Naive thymus-derived CD4-positive, alpha-beta T cell (primary cell): ENCODE data around the gene BORCS6. TPM values are rescaled to one million over a fixed set of nuclear protein-coding genes. Genes with fewer than 3 reads are reported as not detected.

Source experiments
- ATAC-seq: fragments of 150-1000 bp; cut with Tn5 transposase; 2 replicates; pipeline ENCODE4 v1.10.0; 2021; ENCODE audit warnings: mild to moderate bottlenecking, moderate library complexity
- CTCF ChIA-PET: fragments of 350-600 bp; sonication (Branson Sonifier 250); formaldehyde crosslinking; loops from one replicate; lab custom pipeline; 2021; ENCODE audit warnings: antibody characterized with exemption; lab: Charles Lee
- POLR2A ChIA-PET: fragments of 350-600 bp; sonication (Branson Sonifier 250); formaldehyde crosslinking; loops from one replicate; lab custom pipeline; 2021; ENCODE audit warnings: antibody characterized with exemption, inconsistent platforms; lab: Charles Lee
- DNase-seq, 9 donors: peaks; one replicate each; pipeline versions ENCODE4 v3.0.0 to v3.0.0-alpha.2; 2020 to 2022; ENCODE audit warnings: mixed read lengths in 1 of 9
- H3K27ac ChIP-seq: one replicate; pipeline ENCODE4 v1.7.0; 2013; ENCODE audit warnings: mild to moderate bottlenecking, low read depth, low read length, moderate library complexity
- H3K27me3 ChIP-seq, 2 donors: one replicate each; pipeline ENCODE4 v1.7.0; 2013; ENCODE audit warnings: low read length in 2 of 2, mild to moderate bottlenecking in 2 of 2, moderate library complexity in 2 of 2; ENCODE audit not compliant: control insufficient read depth in 2 of 2, insufficient read depth in 2 of 2
- H3K36me3 ChIP-seq, 3 experiments: 1 replicate in 2 of 3; 2 replicates in 1 of 3; pipeline ENCODE4 v1.7.0; 2013; ENCODE audit warnings: low read length in 3 of 3, mild to moderate bottlenecking in 3 of 3, moderate library complexity in 1 of 3; ENCODE audit not compliant: insufficient read depth in 3 of 3, control insufficient read depth in 2 of 3
- H3K4me1 ChIP-seq, 2 donors: one replicate each; pipeline ENCODE4 v1.7.0; 2013; ENCODE audit warnings: low read length in 2 of 2, mild to moderate bottlenecking in 2 of 2, moderate library complexity in 1 of 2; ENCODE audit not compliant: control insufficient read depth in 2 of 2, insufficient read depth in 2 of 2
- H3K4me3 ChIP-seq: 2 replicates; pipeline ENCODE4 v1.7.0; 2013; ENCODE audit warnings: mild to moderate bottlenecking, low read length
- H3K9me3 ChIP-seq, 3 experiments: 1 replicate in 2 of 3; 2 replicates in 1 of 3; pipeline ENCODE4 v1.7.0; 2013; ENCODE audit warnings: low read length in 3 of 3; ENCODE audit not compliant: control insufficient read depth in 2 of 3
- H3K27ac Mint-ChIP-seq, 9 donors: one replicate each; pipeline ENCODE4 v1.8.0; 2020 to 2022; ENCODE audit warnings: mixed read lengths in 9 of 9, mild to moderate bottlenecking in 8 of 9, moderate library complexity in 5 of 9, inconsistent platforms in 2 of 9
- H3K27me3 Mint-ChIP-seq, 5 donors: one replicate each; pipeline ENCODE4 v1.8.0; 2021 to 2022; ENCODE audit warnings: mixed read lengths in 5 of 5, mild to moderate bottlenecking in 1 of 5
- H3K36me3 Mint-ChIP-seq, 5 donors: one replicate each; pipeline ENCODE4 v1.8.0; 2020 to 2022; ENCODE audit warnings: mixed read lengths in 5 of 5, mild to moderate bottlenecking in 3 of 5, inconsistent platforms in 1 of 5
- H3K4me1 Mint-ChIP-seq, 7 donors: one replicate each; pipeline ENCODE4 v1.8.0; 2020 to 2022; ENCODE audit warnings: mixed read lengths in 7 of 7, mild to moderate bottlenecking in 3 of 7, inconsistent platforms in 1 of 7
- H3K4me3 Mint-ChIP-seq, 10 donors: one replicate each; pipeline ENCODE4 v1.8.0; 2020 to 2022; ENCODE audit warnings: mild to moderate bottlenecking in 10 of 10, mixed read lengths in 10 of 10, moderate library complexity in 6 of 10, inconsistent platforms in 2 of 10
- H3K9me3 Mint-ChIP-seq, 11 donors: one replicate each; pipeline ENCODE4 v1.8.0; 2020 to 2022; ENCODE audit warnings: mixed read lengths in 11 of 11, mild to moderate bottlenecking in 4 of 11, inconsistent platforms in 1 of 11, moderate library complexity in 1 of 11
- intact Hi-C, 2 donors: fragments of 100-400 bp; cut with micrococcal nuclease; formaldehyde crosslinking; loops; one replicate each; pipeline ENCODE4 v1.15.1; 2023
- polyA plus RNA-seq, 2 donors: library from polyadenylated mRNA; unstranded; fragments of 300-500 nt; fragmentation: Illumina TruSeq; gene quantifications; one replicate each; pipeline ENCODE4 v1.2.3, GENCODE V29; 2021
- total RNA-seq, 6 experiments: library from RNA in 5 of 6; stranded (reverse) in 5 of 6; gene quantifications; 1 replicate in 5 of 6; 2 replicates in 1 of 6; pipeline ENCODE4 v1.2.3 and lab custom pipeline; 2021 to 2026

Gene BORCS6
- total and polyA plus RNA-seq, 7 experiments from 2014 or later: 5.4 to 23.7 (median 15.8) TPM

DNA sequence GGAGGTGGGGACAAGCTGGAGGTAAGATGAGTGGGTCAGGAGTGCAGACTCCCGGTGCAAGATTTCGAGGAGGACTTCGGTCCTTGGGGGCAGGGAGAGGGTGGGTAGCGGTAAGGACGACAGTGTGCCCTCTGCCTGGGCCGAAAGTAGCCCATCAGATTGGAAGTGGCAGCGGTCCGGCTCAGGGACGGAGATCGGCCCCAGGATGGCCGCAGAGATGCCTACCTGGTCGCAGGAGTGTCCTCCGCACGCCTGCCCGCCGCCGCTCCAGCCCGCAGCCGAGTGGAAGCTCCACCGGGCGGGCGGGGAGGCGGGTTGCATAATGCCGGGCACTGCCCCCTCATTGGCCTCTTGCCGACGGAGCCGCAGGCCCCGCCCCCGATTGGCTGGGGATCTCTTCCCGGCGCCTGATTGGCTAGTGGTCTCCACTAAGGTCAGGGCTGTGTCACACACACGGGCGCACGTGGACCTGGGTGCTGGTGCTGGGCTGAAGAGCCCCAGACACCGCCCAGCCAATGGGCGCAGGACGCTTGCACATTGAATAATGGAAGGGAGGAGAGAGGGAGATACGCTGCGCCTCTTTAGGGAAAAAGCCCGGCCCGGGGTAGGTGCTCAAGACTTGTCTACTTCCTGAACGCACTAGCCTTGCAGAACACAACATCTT is 37.7 kb downstream of the BORCS6 start, which contains the start of gene PER1:
TSS of gene PER1 (minus strand) at position 293 of the 664 bp plus-strand sequence. CDS start 1,698 bp downstream, outside the sequence.
- DNase-seq: peak; percentile 65 to 92 (median 71)
- Mint-ChIP-seq H3K27me3 (no peaks in the 10 kb centered on the region), H3K4me3 (peak within 1 kb of the TSS in 5 of 10 donors; percentile 86 to 95 (median 92)), H3K36me3 (peaks cover 0 to 18% (median 8%) of the 10 kb centered on the region in 5 donors), H3K4me1 (peaks cover 0 to 64% (median 45%) of the 10 kb centered on the region in 7 donors), H3K9me3 (peaks cover 0 to 16% (median 0%) of the 10 kb centered on the region in 11 donors), H3K27ac (peak within 1 kb of the TSS in 2 of 9 donors; percentile 96 to 99)
- intact Hi-C loops: loop anchor here (5.0 to 10.0 kb wide), 3 partner anchors 577 to 917 kb away; partner anchors contain the start of genes CD68 (in 1 of the 2), DVL2 (in 1 of the 2) and PHF23 (in 1 of the 2)
- peak within 1 kb of the TSS; percentile 95 for H3K27ac ChIP-seq
- H3K9me3 ChIP-seq: no peaks in the 10 kb centered on the region
- peaks cover 56 to 59% of the 10 kb centered on the region in 2 donors for H3K4me1 ChIP-seq
- ChIA-PET POLR2A (interaction anchor here (0.9 to 14.5 kb wide), 5 partner anchors 9 to 94 kb away, joined by 3 to 820 read pairs (median 61); partner anchors contain the start of genes BORCS6, CTC1, PFAS and TMEM107), CTCF (interaction anchor here (0.5 kb wide), 1 partner anchor 62 kb away, joined by 3 read pairs; no protein-coding TSS in a partner anchor)
- H3K4me3 ChIP-seq: peak within 1 kb of the TSS; percentile 80
- no peaks in the 10 kb centered on the region for H3K27me3 ChIP-seq
- ATAC-seq: peak; percentile 29
- H3K36me3 ChIP-seq: peaks cover 18 to 39% (median 28%) of the 10 kb centered on the region in 3 experiments

DNA sequence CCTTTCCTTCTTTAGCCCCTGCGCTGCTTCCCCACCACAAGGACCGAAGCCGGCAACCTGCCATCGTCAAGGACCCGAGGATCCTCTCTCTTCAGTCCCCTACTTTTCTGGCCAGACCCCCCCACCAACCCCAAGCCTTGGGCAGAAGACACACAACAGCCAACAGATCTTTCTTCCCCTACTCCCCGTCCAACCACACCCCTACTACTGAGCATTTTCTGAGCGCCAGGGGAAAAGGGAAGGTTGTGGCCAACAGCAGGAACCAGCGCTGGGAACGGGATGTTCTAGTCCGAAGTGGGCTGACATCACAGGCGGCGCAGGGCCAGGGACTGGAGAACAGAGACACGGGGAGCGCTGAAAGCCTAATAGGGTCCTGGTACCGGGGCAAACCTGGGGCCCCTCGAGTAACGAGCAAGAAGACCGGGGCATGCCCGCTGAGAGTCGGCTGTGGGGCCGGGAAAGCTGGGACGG is 38.3 kb downstream of the BORCS6 start:
- no peak for ATAC-seq
- peaks cover 0 to 22% (median 11%) of the 10 kb centered on the region in 5 donors for H3K36me3 Mint-ChIP-seq

DNA sequence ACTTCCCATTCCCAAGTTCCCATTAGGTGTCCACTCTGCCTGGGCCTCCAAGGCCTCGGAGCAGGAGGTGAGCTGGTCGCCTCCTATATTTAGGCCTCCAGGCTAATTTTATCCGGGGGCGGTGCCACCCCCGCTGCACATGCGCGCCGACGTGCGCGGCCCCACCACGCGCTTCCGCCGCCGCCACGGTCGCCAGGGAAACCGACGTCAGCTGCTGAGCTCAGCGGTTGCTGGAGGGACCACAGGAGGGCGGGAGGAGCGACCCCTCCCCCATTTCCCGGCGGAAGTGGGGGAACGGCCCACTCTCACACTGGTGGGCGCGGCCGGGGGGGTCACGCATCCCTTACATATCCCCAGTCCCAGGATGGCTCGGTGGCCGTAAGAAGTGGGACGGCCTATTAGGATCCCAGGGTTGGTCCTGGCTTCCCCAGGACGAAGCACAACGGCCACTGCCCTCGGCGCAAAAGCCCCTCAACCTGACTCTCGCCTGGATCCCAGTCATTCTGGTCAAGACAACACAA is 38.8 kb downstream of the BORCS6 start:
- intact Hi-C loops: loop anchor here (1.0 to 10.0 kb wide), 6 partner anchors 12 to 916 kb away; partner anchors contain the start of genes CD68 (in 1 of the 2), DVL2 (in 1 of the 2) and PHF23 (in 1 of the 2)
- Mint-ChIP-seq H3K36me3 (peaks cover 1 to 27% (median 13%) of the 10 kb centered on the region in 5 donors), H3K4me1 (peaks cover 0 to 68% (median 45%) of the 10 kb centered on the region in 7 donors), H3K9me3 (peaks cover 0 to 22% (median 0%) of the 10 kb centered on the region in 11 donors), H3K27me3 (no peaks in the 10 kb centered on the region), H3K27ac (peak overlapping the region in 2 of 9 donors; percentile 96 to 99), H3K4me3 (peak overlapping the region in 6 of 10 donors; percentile 64 to 95 (median 91))
- H3K27me3 ChIP-seq: no peaks in the 10 kb centered on the region
- peaks cover 50 to 53% of the 10 kb centered on the region in 2 donors for H3K4me1 ChIP-seq
- DNase-seq (peak; percentile 89 to 96 (median 93)), ATAC-seq (peak; percentile 67)
- peak overlapping the region; percentile 80 for H3K4me3 ChIP-seq
- no peaks in the 10 kb centered on the region for H3K9me3 ChIP-seq
- H3K36me3 ChIP-seq: peaks cover 29 to 49% (median 36%) of the 10 kb centered on the region in 3 experiments
- H3K27ac ChIP-seq: peak overlapping the region; percentile 95
- CTCF ChIA-PET: interaction anchor here (1.0 to 1.7 kb wide), 3 partner anchors 11 to 36 kb away, joined by 3 to 11 read pairs (median 3); no protein-coding TSS in a partner anchor
- POLR2A ChIA-PET: interaction anchor here (0.6 to 14.5 kb wide), 13 partner anchors 12 to 304 kb away, joined by 3 to 820 read pairs (median 4); partner anchors contain the start of genes BORCS6, CTC1, PFAS and RANGRF

More for the DNA sequence above, 38.3 kb downstream of the BORCS6 start:
- no peaks in the 10 kb centered on the region for H3K9me3 ChIP-seq
- Mint-ChIP-seq H3K4me3 (peak overlapping the region in 5 of 10 donors; percentile 86 to 95 (median 92)), H3K9me3 (peaks cover 0 to 17% (median 0%) of the 10 kb centered on the region in 11 donors), H3K27ac (peak overlapping the region in 2 of 9 donors; percentile 96 to 99), H3K27me3 (no peaks in the 10 kb centered on the region), H3K4me1 (peaks cover 0 to 66% (median 45%) of the 10 kb centered on the region in 7 donors)
- intact Hi-C loops: loop anchor here (1.0 to 10.0 kb wide), 6 partner anchors 12 to 917 kb away; partner anchors contain the start of genes CD68 (in 1 of the 2), DVL2 (in 1 of the 2) and PHF23 (in 1 of the 2)
- H3K4me3 ChIP-seq: peak overlapping the region; percentile 80
- H3K27me3 ChIP-seq: no peaks in the 10 kb centered on the region
- peaks cover 50 to 53% of the 10 kb centered on the region in 2 donors for H3K4me1 ChIP-seq
- ChIA-PET POLR2A (interaction anchor here (0.8 to 14.5 kb wide), 9 partner anchors 10 to 137 kb away, joined by 3 to 820 read pairs (median 4); partner anchors contain the start of genes BORCS6, CTC1, PFAS and RANGRF), CTCF (interaction anchor here (0.5 to 1.7 kb wide), 4 partner anchors 12 to 63 kb away, joined by 3 to 11 read pairs (median 3); no protein-coding TSS in a partner anchor)
- H3K27ac ChIP-seq: peak overlapping the region; percentile 95
- DNase-seq: peak in 5 of 9 donors; percentile 53 to 62 (median 56)
- peaks cover 24 to 44% (median 34%) of the 10 kb centered on the region in 3 experiments for H3K36me3 ChIP-seq

DNA sequence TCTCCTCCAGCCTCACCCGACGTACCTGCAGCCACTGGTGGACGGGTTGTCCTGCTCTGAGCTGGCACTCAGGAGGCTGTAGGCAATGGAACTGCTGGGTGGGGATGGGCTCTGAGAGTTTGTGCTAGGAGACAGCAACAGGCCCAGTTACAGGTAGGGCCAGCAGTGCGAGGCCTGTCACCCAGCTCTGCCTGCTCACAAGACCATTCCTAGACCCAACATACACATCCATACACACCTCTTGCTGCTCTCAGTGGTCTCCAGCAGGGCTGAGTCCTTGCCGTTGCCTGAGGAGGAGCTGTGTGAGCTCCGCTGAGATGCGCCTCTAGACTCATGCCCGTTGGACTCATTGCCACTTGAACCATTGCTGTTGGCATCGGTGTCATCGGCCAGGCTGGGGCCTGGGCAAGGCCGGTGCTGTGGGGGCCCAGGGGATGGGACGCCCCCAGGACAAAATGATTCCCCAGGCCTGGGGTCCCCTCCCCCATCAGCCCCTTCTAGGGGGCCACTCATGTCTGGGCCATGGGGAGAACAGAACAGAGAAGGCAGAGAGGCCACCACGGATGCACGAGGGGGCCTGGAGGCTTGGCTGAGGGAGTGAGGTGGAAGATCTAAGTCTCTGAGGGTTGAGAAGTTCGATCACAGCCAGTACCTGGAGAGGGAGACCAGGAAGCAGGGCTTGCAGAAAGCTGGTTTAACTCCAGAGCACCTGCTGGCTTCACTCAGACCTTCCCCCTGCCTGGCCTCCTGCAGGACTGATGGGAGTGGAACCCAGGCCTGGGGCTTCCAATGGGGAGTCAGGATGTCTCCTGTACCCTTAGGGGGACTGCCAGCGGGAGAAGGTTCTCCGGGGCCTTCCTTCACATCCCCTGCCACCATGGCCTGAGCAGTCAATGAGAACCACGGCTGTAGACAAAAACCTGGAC is 39.5 kb downstream of the BORCS6 start:
- H3K27me3 Mint-ChIP-seq: no peaks in the 10 kb centered on the region
- no peaks in the 10 kb centered on the region for H3K27me3 ChIP-seq
- H3K4me1 Mint-ChIP-seq: peaks cover 0 to 66% (median 44%) of the 10 kb centered on the region in 7 donors
- ATAC-seq: no peak
- intact Hi-C loops: loop anchor here (1.0 to 10.0 kb wide), 6 partner anchors 11 to 916 kb away; partner anchors contain the start of genes CD68 (in 1 of the 2), DVL2 (in 1 of the 2) and PHF23 (in 1 of the 2)
- H3K27ac ChIP-seq: peak overlapping the region; percentile 95
- peaks cover 44 to 52% of the 10 kb centered on the region in 2 donors for H3K4me1 ChIP-seq
- peaks cover 4 to 34% (median 16%) of the 10 kb centered on the region in 5 donors for H3K36me3 Mint-ChIP-seq
- H3K9me3 ChIP-seq: no peaks in the 10 kb centered on the region
- peak overlapping the region in 3 of 9 donors; percentile 11 to 99 (median 96) for H3K27ac Mint-ChIP-seq
- DNase-seq: no peak
- H3K4me3 Mint-ChIP-seq: peak overlapping the region in 6 of 10 donors; percentile 64 to 95 (median 91)
- POLR2A ChIA-PET: interaction anchor here (0.6 to 14.5 kb wide), 15 partner anchors 11 to 303 kb away, joined by 3 to 820 read pairs (median 4); partner anchors contain the start of genes BORCS6, CTC1, PFAS and RANGRF
- H3K4me3 ChIP-seq: peak overlapping the region; percentile 40
- peaks cover 30 to 52% (median 41%) of the 10 kb centered on the region in 3 experiments for H3K36me3 ChIP-seq
- H3K9me3 Mint-ChIP-seq: peaks cover 0 to 25% (median 0%) of the 10 kb centered on the region in 11 donors
- CTCF ChIA-PET: interaction anchor here (0.7 to 1.7 kb wide), 4 partner anchors 10 to 37 kb away, joined by 3 to 11 read pairs (median 3); no protein-coding TSS in a partner anchor
